Thyroid gland (tissue), 4 donors: ENCODE results near the gene ELP4.

Experiments
- CTCF ChIP-seq, 6 experiments: fragments of 200-600 bp in 3 of 6; fragments of 450-650 bp in 3 of 6; sonication (generic) in 3 of 6; IDR thresholded peaks; one replicate each; pipeline ENCODE4 v1.5.1; 2016 to 2019; ENCODE audit warnings: antibody characterized with exemption in 6 of 6, mild to moderate bottlenecking in 2 of 6, inconsistent platforms in 1 of 6, moderate library complexity in 1 of 6
- POLR2A ChIP-seq, 2 donors: fragments of 450-650 bp; IDR thresholded peaks; one replicate each; pipeline ENCODE4 v1.6.1; 2017; ENCODE audit warnings: antibody characterized with exemption in 2 of 2, mild to moderate bottlenecking in 2 of 2, moderate library complexity in 1 of 2

- TF ChIP-seq CTCF (IDR thresholded peaks at IDR 0.05) (no peak), POLR2A (IDR thresholded peaks at IDR 0.05) (no peak)
Measured at GRCh38 chr11:31822175-31822926, 312.8 kb downstream of the ELP4 start.
